GM19372 (cell line): ENCODE data around the gene P3H1.

Experiments
- ATAC-seq: cut with Tn5 transposase; IDR thresholded peaks from one replicate; pipeline ENCODE4 v1.9.1; 2021; ENCODE audit warnings: mild to moderate bottlenecking, low read depth, moderate library complexity; ENCODE audit not compliant: unreplicated experiment

The P3H1 gene

DNA sequence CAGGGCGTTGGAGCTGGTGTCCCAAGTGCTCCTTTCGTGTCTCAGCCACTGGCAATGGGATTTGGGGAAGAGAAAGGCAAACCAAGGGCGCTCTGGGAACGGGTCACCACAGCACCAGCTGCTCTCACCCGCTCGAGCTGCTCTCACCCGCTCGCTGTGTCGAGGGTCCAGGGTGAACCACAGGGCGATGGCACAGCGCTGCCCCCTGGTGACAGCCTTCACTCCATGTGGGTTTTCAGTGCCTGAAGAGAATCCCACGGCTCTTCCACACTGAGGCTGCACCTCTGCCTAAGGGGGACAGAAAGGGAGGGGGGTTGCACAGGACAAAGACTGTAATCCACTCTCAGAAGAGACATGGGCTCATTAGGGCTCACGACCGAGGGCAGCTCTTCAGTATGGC is 19.7 kb downstream of the P3H1 start:
- ATAC-seq, result no peak

DNA sequence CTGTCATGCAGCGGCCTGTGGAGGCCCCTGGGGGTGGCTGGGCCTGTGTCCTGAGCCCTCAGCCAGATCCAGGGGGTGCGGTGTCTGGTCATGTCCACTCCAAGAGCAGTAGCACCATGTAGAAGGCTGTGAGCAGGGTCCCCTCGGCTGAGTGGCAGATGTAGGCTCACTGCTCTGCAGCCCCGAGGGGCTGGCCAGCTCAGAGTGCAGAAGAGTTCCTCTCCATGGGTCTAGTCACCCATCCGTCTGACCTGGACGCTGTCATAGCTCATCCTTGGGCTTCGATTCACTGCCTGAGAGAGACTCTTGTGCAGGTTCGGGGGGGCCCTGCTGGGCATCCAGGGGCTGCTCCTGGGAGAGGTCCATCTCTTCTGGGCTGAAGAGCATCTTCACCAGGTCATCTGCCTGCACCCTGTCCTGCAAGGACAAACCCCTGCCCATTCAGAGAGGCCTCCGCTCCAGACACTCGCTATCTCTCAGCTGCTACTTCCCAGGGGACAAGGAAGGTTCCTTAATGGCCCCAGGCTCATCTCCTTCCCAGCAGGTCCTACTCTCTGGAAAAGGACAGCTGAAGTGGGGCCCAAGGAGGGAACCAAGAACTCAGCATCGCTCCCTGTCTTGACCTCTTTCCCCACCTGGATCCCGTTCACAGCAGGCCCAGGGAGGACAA is 20.3 kb downstream of the P3H1 start:
- ATAC-seq, result no peak

DNA sequence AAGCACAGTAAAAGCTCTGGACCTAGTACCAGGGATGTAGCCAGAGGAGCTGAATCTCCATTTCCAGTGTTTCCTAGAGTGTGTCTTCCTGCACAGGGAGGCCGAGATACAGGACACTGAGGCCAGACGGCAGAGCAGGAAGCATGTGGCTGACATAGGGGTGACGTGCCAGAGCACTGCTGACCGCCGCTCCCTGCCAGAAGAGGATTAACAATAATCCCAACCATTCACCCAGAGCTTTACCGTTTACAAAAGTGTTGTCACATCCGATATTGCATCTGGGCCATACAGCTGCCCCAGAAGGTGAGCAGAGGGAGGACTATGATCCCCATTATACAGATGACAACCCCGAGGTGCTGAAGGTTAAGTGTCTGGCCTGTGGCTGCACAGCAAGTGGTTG is 21.0 kb downstream of the P3H1 start:
- no peak for ATAC-seq

DNA sequence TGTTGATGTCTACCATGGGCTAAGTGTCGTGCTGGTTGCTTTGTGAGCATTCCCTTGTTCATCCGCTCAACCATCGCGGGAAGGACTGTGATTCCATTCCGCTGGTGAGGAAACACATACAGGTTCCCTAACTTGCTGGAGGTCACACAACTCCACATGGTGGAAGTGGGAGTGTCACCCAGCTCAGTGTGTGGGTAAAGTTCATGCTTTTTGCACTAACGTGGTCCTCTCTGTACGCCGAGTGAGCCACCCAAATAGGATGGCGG is 22.7 kb downstream of the P3H1 start:
- no peak for ATAC-seq

DNA sequence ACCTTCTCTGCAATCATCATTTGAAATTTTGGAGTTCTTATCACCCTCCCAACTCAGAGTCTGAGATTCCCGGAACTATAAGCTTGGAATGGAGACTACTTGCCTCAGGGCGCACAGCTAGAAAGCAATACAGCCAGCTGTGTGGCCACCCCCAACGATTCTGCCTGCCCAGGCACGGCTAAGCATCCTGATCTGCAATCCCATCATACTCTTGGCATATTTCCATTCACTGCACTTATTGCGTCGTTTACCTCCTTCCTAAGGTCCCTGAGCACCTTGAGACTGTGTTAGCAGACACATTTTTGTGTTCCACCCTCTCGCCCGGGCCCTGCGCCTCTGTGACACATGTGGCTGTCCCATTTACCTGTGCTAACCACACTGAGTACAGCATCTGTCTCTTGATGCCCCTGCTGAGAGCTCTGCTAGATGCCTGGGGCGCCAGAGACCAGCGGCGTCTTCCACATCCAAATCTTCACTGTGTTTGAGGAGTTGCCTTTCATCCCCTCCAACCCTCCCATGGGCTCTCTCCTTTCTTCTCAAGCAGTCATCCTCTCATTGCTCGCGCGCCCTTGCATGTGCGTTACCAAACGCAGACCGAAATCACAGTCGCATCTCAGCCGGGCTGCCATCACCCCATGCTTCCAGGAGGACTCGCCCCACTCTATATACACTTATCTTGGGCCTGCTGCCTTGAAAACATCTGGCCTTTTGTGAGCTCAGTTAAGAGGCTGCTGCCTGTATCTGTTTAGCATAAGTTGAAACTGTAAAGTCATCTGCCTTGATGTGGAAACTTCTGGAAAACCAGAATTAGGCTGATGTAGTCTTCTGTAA is 23.3 kb downstream of the P3H1 start:
- no peak for ATAC-seq

DNA sequence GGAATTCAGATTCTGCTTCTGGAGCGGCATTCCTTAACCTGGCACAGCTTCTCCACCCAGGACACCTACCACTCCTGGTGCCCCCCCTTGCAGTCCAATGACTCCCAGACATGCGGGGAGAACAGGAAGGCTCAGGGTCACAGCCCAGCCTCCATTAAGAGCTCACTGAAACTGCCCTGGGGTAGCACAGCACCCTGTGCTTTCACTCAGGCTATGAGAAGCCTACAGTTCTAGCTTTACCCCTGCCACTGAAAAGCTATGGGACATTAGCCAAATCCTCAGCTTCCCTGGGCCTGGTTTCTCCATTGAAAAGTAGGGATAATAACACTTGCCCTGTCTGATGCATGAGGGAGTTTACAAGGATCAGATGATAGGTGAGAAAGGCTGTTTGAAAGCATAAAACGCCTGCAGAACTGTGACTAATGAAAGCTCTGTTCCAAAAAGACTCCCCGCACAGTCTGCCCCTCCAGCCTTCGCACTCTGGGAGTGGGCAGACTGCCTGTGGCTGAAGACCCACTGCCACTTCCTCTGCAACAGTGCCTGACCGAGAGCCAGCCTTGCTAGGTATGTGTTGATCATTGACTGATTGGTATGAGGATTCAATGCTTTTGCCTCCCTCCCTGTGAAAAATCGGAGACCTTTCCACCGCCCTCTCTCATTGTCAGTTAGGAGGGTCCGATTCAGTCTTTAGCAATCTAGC is 24.1 kb downstream of the P3H1 start:
- ATAC-seq, result no peak

DNA sequence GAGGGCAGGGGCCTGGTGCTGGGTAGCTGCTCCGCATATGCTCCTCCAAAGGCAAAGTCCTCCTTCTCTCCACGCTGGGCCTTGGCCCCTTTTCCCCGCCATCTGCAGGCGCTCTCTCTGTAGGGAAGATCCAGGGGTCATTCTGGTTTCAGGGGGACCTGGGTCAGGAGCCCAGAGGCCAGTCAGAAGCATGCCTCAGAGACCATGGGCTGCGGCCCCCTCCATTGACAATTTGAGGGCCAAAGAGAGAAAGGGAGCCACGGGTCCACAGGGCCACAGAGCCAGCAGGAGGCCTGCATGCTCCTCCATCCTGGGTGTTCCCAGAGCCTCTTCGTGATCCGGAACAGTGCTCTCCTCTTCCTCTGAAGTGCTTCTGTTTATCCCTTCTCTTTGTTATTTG is 24.7 kb downstream of the P3H1 start:
- ATAC-seq, result no peak

DNA sequence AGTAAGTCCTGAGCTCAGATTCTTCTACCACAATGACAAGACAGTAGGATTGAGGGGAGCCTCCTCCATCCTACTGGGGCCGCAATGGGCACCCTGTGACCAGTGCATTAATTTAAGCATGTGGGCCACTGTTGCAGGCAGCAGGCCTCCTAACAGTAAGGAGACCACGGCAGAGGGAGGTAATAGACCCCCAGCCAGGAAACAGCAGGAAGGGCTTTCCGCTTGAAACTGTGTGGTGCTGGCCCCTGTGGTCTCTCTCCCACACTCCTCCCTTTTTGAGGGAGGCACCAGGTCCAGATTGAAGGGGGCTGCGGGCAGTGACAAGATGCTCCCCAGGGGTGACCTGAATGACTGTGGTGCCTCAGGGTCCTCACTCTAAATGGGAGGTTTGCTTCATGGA is 25.1 kb downstream of the P3H1 start:
- no peak for ATAC-seq

DNA sequence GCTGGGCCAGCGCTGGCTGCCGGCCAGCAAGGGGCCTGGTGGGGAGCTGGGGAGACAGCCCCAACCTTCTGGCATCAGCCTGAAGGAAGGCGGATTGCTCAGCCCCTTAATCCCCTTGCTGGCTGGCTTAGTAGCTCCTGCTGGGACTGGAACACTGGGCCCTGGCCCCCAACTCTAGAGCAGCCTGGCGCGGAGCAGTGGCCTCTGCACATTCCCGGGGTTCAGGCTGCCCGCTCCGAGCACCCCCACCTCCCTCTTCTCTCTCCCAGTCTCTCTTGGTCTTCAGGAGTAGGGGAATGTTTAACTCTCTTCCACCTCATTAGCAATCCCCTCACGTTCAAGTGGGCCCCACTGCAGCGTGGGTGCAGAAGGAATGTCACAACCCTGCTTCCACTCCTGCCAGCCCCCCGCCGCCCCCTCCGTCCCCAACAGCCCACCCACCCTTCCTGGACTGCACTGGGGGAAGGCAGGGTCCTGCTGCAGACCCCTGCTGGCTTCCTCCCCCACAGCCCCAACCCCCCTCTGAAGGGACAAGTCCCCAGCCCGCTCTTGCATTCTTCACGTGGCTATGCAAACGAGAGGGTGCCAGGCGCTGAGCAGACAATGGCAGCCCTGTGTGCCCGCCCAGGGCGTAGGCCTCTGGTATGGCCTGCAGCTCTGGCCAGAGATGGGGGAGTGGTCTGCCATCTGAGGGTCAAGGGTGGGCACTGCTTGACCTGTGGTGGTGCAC is 25.8 kb downstream of the P3H1 start:
- no peak for ATAC-seq

DNA sequence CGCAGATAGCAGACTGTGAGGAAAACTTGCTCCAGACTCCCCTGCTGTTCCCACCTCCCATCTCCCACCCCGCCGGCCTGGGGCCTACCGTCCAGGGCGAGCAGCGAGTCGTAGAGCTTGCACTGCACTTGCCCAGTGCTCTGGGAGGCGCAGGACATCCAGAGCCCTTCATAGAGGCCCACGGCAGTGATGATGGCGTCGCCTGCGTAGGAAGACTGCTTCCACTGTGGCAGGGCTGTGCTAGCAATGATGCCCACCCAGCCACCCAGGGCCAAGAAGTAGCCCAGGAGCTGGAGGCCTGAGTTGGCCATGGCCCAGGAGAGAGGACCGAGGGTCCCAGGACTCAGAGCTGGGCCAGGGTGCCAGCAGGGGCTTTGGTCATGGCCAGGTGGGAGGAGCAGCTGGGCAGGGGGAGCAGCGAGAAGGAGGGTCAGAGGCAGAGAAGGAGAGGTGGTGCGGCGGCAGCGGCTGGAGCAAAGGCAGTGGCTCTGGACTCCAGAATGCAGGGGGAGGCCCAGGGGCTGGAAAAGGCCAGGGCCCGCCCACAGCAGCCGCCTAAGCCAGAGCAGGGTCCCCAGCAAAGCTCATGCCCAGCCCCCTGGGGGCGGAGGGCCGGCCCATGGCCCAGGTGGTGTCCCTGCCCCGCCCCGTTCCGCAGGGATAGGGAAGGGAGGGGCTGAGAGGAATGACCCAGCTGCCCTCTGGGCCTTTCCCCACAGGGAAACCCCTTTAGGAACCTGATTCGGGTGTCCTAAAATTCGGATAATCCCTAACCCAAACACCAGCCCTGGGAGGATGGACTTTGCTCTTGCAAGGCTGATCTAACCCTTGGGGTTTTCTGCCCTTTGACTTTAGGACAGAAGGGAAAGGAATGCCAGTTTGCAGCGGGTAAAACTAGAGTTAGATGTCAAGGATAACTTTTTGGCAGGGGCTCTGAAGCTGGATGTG is 26.8 kb downstream of the P3H1 start, which contains the start of gene CLDN19:
Gene CLDN19, minus strand, starts transcription at position 484 of the 948 bp plus-strand sequence. Its CDS starts 173 bp downstream, at position 311.
- no peak for ATAC-seq

DNA sequence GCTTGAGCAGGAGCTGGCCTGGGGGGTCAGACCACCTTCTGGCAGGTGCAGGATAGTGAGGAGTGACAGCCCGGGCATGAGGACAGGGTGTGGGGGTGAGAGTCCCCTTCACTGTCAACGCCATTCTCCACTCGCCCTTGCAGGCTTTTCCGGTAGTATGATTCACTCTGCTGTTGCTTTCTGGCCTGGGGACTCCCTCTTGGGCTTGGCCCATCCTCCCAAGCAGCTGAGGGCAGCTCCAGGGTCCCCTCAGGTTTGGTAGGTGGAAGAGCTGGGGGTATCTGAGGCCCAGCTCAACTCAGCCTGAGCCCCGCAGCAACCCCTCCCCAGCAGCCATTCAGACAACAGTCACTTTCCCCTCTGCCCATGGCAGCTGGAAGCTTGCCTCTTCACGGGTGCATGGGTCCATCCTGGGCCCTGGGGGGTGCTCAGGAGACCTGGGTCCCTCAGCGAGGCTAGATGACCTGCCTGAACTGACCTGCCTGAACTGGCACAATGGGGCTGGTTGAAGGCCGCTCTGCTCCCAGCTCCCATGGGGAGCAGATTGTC is 28.1 kb downstream of the P3H1 start:
- no peak for ATAC-seq

DNA sequence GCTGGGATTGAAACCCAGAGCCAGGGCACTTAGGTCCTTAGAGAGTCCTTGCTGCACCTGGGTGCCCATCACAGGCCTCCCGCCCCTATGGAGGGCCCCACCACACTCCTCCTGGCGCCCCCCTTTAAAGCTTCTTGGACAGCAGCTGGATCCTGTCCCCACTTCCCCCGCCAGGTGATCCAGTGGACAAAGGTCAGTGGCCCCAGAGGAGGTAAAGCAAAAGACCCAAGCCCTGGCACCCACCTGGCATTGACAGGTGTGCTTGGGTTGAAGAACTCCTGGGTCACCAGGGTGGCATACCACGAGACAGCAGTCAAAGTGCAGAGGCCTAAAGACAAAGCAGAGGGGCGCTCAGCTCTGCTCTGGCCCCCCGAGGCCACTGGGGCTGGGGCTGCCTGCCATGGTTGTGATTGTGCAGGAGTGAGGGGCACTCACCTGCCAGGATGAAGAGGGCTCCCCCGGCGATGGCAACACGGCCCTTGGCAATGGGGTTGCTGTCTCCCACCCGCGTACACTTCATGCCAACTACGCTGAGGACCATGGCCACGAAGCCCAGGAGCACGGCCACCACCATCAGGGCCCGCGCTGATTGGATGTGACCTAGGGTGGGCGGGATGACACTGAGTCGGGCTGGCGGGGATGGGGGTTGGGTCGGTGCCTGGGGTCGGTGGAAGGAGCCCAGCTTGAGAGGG is 28.7 kb downstream of the P3H1 start:
- no peak for ATAC-seq

DNA sequence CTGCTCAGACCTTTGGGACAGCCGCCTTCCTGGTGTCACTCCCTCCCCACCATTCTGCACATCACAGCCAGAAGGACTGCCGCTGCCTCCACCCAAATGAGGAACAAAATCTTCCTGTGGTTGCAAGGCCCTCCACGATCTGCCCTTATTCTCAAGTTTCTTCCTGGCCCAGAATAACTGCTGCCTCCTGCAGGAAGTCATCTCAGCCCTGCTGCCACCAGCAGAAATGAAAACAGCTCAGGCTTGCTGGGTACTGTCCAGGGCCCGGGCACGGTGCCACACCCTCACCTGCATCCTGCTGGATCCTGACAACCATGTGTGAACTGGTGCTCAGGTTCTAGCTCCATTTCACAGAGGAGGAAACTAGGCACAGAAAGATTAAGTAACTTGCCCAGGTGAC is 29.6 kb downstream of the P3H1 start:
- no peak for ATAC-seq

DNA sequence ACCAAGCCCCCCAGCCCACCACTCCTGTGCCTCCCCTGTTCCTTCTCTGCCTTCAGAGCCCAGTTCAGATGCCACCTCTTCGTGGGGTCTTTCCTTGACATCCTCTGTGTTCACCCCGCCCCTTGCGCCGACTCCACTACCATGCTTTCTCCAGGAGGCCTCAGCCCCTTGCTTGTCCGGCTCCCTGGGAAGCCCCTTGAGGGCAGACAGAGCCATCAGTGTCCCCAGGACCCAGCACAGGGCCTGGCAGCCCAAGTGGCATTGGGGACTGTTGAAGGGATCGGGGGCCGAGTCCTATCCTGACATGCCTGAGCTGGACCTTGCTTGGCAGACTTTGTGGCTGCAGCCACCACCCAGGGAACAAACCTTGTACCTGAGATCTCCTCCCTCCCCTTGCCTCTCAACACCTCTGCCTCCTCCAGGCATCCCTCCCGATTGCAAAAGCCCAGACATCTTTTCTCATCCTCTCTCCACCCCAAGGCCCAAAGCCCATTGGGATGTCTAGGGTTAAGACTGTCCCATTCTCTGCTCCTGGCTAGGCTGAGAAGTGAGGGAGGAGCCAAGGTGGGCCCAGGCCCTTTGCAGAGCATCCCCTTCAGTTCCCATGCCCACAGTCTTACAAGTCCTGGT is 30.1 kb downstream of the P3H1 start:
- ATAC-seq, result no peak

DNA sequence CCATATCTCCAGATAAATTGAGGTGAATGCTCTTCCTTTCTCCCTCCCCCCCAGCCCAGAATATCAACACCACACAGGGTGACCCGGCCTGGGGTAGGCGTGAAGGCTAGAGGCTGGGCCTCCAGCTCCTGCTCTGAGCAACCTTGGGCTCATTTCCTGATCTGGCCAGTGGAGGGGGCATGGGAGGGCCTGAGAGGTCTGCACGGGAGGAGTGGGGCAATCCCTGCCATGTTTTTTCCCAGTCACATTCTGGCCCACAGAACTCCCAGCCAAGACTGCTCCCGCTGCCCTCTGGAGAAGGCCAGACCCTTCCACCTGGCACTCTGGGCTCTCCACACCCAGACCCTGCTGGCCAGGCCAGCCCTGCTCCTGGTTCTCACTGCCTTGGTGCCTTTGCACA is 30.7 kb downstream of the P3H1 start:
- no peak for ATAC-seq

DNA sequence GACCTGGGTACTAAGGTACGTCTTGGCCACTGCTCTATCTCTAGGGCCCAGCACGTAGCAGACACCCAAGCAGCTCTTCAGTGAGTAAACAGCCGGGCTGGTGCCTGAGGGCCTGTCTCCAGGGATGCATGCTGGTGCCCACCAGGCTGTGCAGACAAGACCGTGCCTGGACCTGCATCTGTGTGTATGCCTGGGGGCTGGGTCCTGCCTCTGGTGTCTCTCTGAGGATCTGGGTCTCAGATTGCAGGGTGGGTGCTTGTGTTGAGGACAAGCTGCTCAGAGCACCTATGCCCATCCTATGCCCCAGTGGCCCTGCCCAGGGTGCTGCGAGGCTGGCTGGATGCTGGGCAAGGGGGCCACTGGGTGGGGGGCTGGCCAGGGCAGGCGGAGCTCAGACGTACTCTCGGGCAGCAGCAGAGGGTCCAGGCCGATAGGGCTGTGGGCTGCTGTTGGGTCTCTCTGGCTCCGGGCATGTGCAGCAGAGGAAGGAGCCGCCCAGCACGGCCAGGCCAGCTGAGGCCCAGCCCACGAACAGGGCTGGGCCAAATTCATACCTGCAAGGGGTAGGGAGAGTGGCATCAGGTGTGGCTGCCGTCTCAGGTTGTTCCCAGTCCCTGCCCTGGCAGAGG is 31.2 kb downstream of the P3H1 start:
- no peak for ATAC-seq

DNA sequence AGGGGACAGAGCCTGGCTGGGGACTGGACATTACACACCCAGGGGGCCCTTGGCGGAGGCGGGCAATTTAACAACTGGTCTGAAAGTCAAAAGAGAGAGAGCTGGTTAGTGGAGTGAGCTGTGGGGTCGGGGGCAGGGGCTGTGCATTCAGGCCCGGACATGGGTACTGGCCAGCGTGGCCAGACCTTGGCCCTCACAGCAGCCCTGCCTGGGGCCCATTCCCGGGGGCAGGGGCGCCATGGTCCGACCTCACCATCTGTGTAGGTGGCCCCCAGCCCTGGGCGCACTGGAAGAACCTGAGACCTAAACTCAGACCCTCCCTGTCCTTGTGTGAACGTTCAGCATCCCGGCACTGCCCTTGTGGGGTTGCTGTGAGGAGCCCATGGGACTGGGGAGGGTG is 31.8 kb downstream of the P3H1 start:
- no peak for ATAC-seq
